Cerebellar cortex (tissue), 1 donor: ENCODE results near the gene HNRNPM.
"Not testable (repeated sequence)": the region's sequence is repeated elsewhere in the genome, so short reads cannot be mapped to it uniquely, and the experiment has no call there.

Experiments used
- DNase-seq: peaks from one replicate; pipeline ENCODE4 v3.0.0-alpha.2; 2015; ENCODE audit warnings: low spot score

HNRNPM gene

GRCh38 chr19:8511573-8512101 is 66.9 kb downstream of the HNRNPM start:
- no peak for DNase-seq

GRCh38 chr19:8512115-8512967 is 67.6 kb downstream of the HNRNPM start:
- peak; percentile 56 for DNase-seq

GRCh38 chr19:8513036-8513686 is 68.4 kb downstream of the HNRNPM start:
- DNase-seq, result no peak

- DNase-seq, result peak; percentile 96
Measured at GRCh38 chr19:8513687-8514504, 69.1 kb downstream of the HNRNPM start, which contains the start of gene ZNF414. ZNF414 (minus strand) TSS chr19:8514167; CDS start chr19:8514046, 121 bp downstream.

GRCh38 chr19:8514505-8515009 is 69.8 kb downstream of the HNRNPM start:
- not testable (repeated sequence) for DNase-seq

- DNase-seq, result no peak
Measured at GRCh38 chr19:8515317-8515716, 70.5 kb downstream of the HNRNPM start.

- DNase-seq, result no peak
Measured at GRCh38 chr19:8517551-8518442, 73.0 kb downstream of the HNRNPM start.

- DNase-seq, result no peak
Measured at GRCh38 chr19:8518536-8518935, 73.8 kb downstream of the HNRNPM start.

GRCh38 chr19:8519388-8519787 is 74.6 kb downstream of the HNRNPM start:
- DNase-seq, result no peak

- DNase-seq, result no peak
Measured at GRCh38 chr19:8525401-8525684, 80.6 kb downstream of the HNRNPM start.

GRCh38 chr19:8526345-8527091 is 81.7 kb downstream of the HNRNPM start:
- peak; percentile 85 for DNase-seq

- DNase-seq, result no peak
Measured at GRCh38 chr19:8528500-8528899, 83.7 kb downstream of the HNRNPM start.

GRCh38 chr19:8529369-8530006 is 84.7 kb downstream of the HNRNPM start:
- no peak for DNase-seq

- DNase-seq, result no peak
Measured at GRCh38 chr19:8530061-8530679, 85.4 kb downstream of the HNRNPM start.

GRCh38 chr19:8531470-8531869 is 86.7 kb downstream of the HNRNPM start:
- DNase-seq, result no peak

GRCh38 chr19:8532225-8532624 is 87.5 kb downstream of the HNRNPM start:
- DNase-seq, result no peak

- no peak for DNase-seq
Measured at GRCh38 chr19:8536282-8536681, 91.5 kb downstream of the HNRNPM start.

GRCh38 chr19:8537099-8537498 is 92.3 kb downstream of the HNRNPM start:
- no peak for DNase-seq
